Naive B cell (primary cell): ENCODE results near the gene ARL8A. TPM values are rescaled to one million over a fixed set of nuclear protein-coding genes. Genes with fewer than 3 reads are reported as not detected.
A peak's percentile ranks its signal among the peaks of the same experiment; 100 is the strongest.
"Not testable (repeated sequence)": the region's sequence is repeated elsewhere in the genome, so short reads cannot be mapped to it uniquely, and the experiment has no call there.

Experiments
- ATAC-seq, 2 donors: fragments of 150-1000 bp; cut with Tn5 transposase; 2 replicates each; pipeline ENCODE4 v1.10.0; 2021; ENCODE audit warnings: low read depth in 2 of 2, mild to moderate bottlenecking in 2 of 2, moderate library complexity in 2 of 2
- DNase-seq: peaks from one replicate; pipeline ENCODE4 v3.0.0; 2022
- H3K27ac Mint-ChIP-seq, 6 donors: one replicate each; pipeline ENCODE4 v1.8.0; 2020 to 2022; ENCODE audit warnings: mild to moderate bottlenecking in 6 of 6, mixed read lengths in 6 of 6, moderate library complexity in 5 of 6, inconsistent platforms in 2 of 6
- H3K27me3 Mint-ChIP-seq, 3 donors: one replicate each; pipeline ENCODE4 v1.8.0; 2021 to 2022; ENCODE audit warnings: mixed read lengths in 3 of 3, mild to moderate bottlenecking in 1 of 3
- H3K36me3 Mint-ChIP-seq, 2 donors: one replicate each; pipeline ENCODE4 v1.8.0; 2020 to 2022; ENCODE audit warnings: mixed read lengths in 2 of 2, inconsistent platforms in 1 of 2, mild to moderate bottlenecking in 1 of 2
- H3K4me1 Mint-ChIP-seq, 3 donors: one replicate each; pipeline ENCODE4 v1.8.0; 2020 to 2022; ENCODE audit warnings: mixed read lengths in 3 of 3, inconsistent platforms in 1 of 3, mild to moderate bottlenecking in 1 of 3, moderate library complexity in 1 of 3
- H3K4me3 Mint-ChIP-seq, 8 donors: one replicate each; pipeline ENCODE4 v1.8.0; 2020 to 2022; ENCODE audit warnings: mild to moderate bottlenecking in 8 of 8, mixed read lengths in 8 of 8, moderate library complexity in 8 of 8, inconsistent platforms in 2 of 8
- H3K9me3 Mint-ChIP-seq, 7 donors: one replicate each; pipeline ENCODE4 v1.8.0; 2020 to 2022; ENCODE audit warnings: mixed read lengths in 7 of 7, mild to moderate bottlenecking in 5 of 7, inconsistent platforms in 2 of 7, moderate library complexity in 1 of 7
- polyA plus RNA-seq, 6 donors: library from polyadenylated mRNA; unstranded; fragments of 300-500 nt; fragmentation: Illumina TruSeq; gene quantifications; one replicate each; pipeline ENCODE4 v1.2.3, GENCODE V29; 2021; ENCODE audit warnings: low read depth in 6 of 6

The ARL8A gene
- 10 to 100 TPM in 5 of 6 donors, 1 to 10 TPM in 1; 7.3 to 18.0 (median 11.7) TPM for polyA plus RNA-seq

DNA sequence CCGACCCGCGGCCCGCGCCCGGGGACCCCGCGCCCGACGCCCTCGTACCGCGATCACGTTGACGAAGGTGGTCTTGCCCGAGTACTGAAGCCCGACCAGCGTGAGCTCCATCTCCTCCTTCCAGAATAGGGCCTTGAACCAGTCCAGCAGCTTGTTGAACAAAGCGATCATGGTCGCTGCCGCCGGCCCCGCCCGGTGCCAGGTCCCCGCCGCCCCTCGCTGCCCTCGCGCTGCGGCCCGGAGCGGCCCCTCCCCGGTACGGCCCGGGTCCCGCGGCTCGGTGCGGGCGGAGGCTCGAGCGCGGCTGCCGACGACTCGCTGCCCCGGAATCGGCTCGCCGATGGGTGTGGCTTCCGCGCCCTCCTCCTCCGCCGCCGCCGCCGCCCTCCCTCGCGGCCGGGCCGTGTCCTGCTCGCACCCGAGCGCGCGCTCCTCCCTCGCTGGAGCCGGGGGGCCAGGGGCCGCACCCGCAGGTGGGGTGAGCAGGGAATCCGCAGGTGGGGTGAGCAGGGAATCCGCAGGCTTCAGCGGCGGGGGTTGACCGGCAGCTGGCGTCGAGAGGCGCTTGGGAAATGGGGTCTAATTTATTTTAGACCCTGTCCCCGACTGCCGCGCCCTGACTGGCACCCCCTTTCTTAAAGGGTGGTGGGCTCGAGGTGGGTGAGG, at the start of gene ARL8A:
Gene ARL8A, minus strand, starts transcription at position 336 of the 666 bp plus-strand sequence. Its CDS starts 165 bp downstream, at position 171.
- H3K4me1 Mint-ChIP-seq, result peaks cover 19 to 61% (median 43%) of the 10 kb centered on the region in 3 donors
- DNase-seq (peak; percentile 67), ATAC-seq (peak; percentile 68 to 70)
- no peaks in the 10 kb centered on the region for H3K36me3 Mint-ChIP-seq
- H3K27me3 Mint-ChIP-seq, result no peaks in the 10 kb centered on the region
- peak within 1 kb of the TSS; percentile 95 to 99 (median 96) for H3K4me3 Mint-ChIP-seq
- H3K9me3 Mint-ChIP-seq, result no peaks in the 10 kb centered on the region
- H3K27ac Mint-ChIP-seq, result peak within 1 kb of the TSS; percentile 89 to 98 (median 93)

DNA sequence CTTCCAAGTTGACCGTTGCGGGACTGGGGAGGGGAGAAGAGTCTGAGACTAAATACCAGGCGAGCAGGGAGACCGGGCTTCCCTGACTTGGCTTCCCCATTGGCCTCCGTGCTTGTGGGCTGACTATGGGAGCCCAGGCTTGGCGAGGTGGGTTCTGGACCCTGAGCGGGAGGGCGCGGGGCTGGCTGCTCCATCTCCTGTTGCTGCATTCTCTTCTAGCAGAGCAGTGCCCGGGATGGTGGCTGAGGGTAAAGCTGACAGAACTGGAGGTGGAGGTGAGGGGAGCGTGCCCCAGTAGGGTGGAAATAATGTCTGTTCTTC, 49.8 kb upstream of the ARL8A start:
- no peak for ATAC-seq
- H3K27me3 Mint-ChIP-seq, result peaks cover 34 to 76% (median 61%) of the 10 kb centered on the region in 3 donors
- DNase-seq, result no peak
- peak overlapping the region in 1 of 6 donors; percentile 86 for H3K27ac Mint-ChIP-seq
- peak overlapping the region in 4 of 8 donors; percentile 34 to 86 (median 60) for H3K4me3 Mint-ChIP-seq
- H3K9me3 Mint-ChIP-seq, result no peaks in the 10 kb centered on the region
- peaks cover 16 to 19% (median 19%) of the 10 kb centered on the region in 3 donors for H3K4me1 Mint-ChIP-seq
- H3K36me3 Mint-ChIP-seq, result no peaks in the 10 kb centered on the region

DNA sequence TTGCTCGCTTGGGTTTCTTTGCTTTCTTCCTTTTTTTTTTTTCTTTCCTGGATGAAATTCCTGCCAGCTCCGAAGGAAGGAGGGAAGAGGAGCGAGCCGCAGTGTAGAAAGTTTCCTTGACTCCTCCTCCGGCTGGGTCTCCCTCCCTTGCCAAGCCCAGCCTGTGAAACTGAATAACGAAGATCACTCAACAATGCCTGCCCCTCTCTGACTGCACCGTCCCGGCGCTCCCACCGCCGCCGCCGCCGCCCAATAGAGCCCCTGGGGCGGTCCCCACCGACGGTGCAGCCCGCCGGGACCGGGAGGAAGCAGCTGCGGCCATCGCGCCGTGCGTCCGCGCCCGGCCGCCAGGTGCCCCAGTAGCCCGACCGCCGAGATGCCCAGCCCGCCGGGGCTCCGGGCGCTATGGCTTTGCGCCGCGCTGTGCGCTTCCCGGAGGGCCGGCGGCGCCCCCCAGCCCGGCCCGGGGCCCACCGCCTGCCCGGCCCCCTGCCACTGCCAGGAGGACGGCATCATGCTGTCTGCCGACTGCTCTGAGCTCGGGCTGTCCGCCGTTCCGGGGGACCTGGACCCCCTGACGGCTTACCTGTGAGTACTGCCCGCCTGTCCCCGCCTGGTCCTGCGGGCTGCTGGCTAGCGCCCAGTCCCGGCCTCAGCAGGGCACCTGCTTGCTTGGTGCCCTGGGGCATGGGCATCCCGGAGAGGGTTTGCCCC, 49.2 kb upstream of the ARL8A start, which contains the start of gene LGR6:
Gene LGR6, plus strand, starts transcription at position 186 of the 714 bp plus-strand sequence. Its CDS starts 191 bp downstream, at position 377.
- H3K27me3 Mint-ChIP-seq, result peaks cover 34 to 70% (median 56%) of the 10 kb centered on the region in 3 donors
- H3K36me3 Mint-ChIP-seq, result no peaks in the 10 kb centered on the region
- H3K27ac Mint-ChIP-seq, result peak within 1 kb of the TSS in 1 of 6 donors; percentile 86
- no peaks in the 10 kb centered on the region for H3K9me3 Mint-ChIP-seq
- peaks cover 11 to 19% (median 19%) of the 10 kb centered on the region in 3 donors for H3K4me1 Mint-ChIP-seq
- H3K4me3 Mint-ChIP-seq, result peak within 1 kb of the TSS in 6 of 8 donors; percentile 54 to 90 (median 72)
- DNase-seq (peak; percentile 15), ATAC-seq (peak; percentile 43 to 46)

DNA sequence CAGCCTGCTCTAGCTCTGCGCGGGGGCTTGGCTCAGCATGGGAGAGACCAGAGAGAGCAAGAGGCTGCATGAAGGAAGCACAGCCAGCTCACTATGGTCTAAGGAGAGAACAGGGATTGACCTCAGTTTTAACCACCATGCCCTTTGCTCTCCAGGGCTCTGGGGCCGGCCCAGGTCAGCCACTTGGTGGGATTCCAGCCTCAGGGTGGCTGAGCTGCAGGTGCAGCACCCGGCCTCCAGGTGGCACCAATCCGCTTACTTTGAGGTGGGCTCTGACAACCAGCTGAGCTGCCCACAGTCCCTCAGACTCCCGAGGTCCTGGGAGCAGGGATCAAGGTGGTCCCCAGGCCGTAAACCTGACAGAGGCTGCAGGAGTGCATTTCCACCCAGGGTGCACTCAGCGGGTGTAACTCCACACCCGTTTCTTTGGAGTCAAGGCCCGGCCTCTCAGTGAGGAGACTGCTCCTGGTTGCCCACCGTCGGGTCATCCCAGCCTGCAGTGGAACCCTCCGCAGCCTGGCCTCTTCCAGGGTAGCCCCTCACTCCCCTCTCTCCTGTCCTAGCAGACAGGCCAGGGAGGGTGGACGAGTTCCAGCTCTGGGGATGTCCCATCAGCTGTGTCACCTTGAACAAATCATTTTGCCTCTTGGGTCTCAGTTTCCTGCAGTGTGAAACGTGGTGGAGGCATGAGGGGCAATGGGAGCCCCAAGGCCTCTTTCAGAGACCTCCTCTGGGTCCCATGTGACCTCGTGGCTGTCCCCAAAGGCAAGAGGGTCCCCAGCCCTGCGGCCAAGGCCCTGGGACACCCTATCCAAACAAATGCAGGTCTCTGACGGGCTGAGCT, 48.5 kb upstream of the ARL8A start:
- Mint-ChIP-seq H3K4me1 (peaks cover 13 to 20% (median 15%) of the 10 kb centered on the region in 3 donors), H3K4me3 (peak overlapping the region in 6 of 8 donors; percentile 54 to 90 (median 67)), H3K27me3 (peaks cover 28 to 66% (median 49%) of the 10 kb centered on the region in 3 donors)

DNA sequence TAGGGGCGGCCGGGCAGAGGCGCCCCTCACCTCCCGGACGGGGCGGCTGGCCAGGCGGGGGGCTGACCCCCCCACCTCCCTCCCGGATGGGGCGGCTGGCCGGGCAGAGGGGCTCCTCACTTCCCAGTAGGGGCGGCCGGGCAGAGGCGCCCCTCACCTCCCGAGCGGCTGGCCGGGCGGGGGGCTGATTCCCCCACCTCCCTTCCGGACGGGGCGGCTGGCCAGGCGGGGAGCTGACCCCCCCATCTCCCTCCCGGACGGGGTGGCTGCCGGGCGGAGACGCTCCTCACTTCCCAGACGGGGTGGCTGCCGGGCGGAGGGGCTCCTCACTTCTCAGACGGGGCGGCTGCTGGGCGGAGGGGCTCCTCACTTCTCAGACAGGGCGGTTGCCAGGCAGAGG, 46.9 kb upstream of the ARL8A start:
- H3K36me3 Mint-ChIP-seq, ATAC-seq, H3K9me3 Mint-ChIP-seq, H3K27ac Mint-ChIP-seq, H3K4me3 Mint-ChIP-seq, DNase-seq: not testable (repeated sequence)
- Mint-ChIP-seq H3K4me1 (peaks cover 13 to 25% (median 15%) of the 10 kb centered on the region in 3 donors), H3K27me3 (peaks cover 17 to 69% (median 55%) of the 10 kb centered on the region in 3 donors)

More for the DNA sequence above, 48.5 kb upstream of the ARL8A start:
- no peaks in the 10 kb centered on the region for H3K9me3 Mint-ChIP-seq
- no peak overlapping the region for H3K27ac Mint-ChIP-seq
- peak; percentile 54 to 65 for ATAC-seq
- peak; percentile 56 for DNase-seq
- no peaks in the 10 kb centered on the region for H3K36me3 Mint-ChIP-seq

DNA sequence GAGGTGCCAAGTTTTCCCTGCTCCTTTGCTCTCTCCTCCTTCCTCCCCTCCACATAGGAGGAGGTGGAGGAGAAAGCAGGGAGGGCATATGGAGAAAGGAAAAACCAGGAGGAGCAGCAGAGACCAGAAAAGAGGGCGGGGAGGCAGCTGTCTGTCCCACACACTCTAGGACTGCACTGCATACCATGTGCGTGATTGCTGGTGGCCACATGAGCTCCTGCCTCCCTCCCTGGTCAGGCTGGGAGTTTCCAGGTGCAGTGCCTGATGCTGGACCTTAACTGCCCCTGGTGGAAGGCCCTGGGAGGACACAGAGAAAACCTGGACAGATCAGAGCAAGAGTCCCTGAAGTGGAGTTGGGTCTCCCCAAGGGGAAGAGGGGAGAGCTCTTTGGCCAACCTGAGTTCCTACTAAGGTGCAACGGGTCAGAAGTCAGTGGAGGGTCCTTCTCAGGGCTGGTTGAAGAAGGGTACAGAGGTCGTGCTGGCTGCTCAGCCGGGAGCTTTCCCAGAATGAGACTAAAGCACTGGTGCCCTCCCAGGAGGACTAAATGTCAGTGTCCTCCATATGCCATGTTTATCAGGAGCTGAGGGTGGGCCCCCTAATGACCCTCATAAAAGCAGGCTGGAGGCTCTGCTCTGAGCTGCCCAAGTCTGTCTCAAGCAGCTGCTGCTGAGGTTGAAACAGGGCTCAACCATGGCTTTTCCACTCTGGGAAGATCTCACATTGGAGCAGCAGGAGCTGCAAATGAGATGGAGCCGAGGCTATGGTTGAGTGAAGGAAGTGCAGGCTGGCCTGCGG, 45.6 kb upstream of the ARL8A start:
- H3K27ac Mint-ChIP-seq, result peak overlapping the region in 2 of 6 donors; percentile 25 to 67
- DNase-seq, result no peak
- H3K9me3 Mint-ChIP-seq, result no peaks in the 10 kb centered on the region
- H3K36me3 Mint-ChIP-seq, result no peaks in the 10 kb centered on the region
- ATAC-seq, result no peak
- no peak overlapping the region for H3K4me3 Mint-ChIP-seq
- H3K27me3 Mint-ChIP-seq, result peaks cover 5 to 68% (median 53%) of the 10 kb centered on the region in 3 donors
- H3K4me1 Mint-ChIP-seq, result peaks cover 13 to 22% (median 15%) of the 10 kb centered on the region in 3 donors

DNA sequence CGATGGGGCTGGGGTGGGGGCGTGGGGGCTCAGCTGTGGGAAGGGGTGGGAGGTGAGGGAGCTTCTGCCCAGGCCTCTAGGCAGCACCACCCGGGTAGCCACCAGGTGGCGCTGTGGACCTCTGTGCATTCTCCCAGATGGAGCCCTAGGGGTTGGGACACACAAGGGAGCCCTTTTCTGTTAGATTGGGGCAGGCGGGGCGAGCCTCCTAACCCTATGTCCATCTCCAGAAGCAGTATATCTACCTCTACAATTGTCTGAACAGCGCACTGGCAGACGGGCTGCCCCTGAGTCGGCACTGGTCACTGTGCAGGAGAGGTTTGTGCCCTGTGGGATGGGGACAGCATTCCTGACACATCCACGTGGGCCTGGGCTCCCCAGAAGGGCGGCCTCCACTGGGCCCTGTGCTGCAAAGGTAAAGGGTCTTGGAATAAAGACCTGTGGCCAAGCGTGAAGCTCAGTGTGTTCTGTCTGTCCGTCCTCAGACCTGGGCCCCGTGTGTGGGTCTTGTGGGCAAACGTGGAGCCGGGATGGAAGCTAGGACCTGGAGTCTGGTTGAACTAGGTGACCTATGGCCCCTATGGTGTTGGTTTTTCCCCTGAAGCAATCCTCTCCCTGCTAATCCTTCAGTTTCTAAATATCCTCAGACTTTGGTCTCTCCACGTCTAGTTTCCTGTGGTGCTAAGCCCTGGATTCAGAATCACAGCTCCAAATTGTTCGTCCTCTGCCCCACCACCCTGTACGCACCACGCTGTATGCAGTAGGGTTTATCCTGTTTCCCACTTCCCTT, 44.7 kb upstream of the ARL8A start:
- DNase-seq, result peak; percentile 70

DNA sequence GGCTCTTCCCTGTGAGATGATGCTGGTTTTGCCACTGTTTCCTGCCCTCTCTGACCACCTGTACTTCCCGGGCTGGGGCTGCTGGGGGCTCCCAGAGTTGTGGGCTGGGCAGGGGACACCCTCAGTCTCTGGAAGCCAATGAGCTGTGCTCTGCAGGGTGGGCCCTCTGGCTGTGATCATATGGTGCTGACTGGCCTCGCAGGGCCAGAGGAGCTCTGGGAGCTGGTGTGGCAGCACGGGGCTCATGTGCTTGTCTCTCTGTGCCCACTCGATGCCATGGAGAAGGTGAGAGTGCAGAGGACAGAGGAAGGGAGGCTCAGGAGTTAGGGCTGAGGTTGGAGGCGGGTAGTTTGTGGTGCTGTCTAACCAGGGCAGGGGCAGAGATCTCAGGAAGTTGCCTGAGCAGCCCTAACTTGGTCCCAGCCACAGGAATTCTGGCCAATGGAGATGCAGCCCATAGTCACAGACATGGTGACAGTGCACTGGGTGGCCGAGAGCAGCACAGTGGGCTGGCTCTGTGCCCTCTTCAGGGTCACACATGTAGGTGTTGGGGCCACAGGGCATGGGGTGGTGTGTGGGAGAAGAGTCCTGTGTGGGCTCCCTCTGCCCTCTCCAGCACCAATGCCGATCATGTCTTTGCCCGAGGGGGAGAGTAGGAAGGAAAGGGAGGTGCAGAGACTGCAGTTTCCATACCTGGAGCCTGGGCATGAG, 43.3 kb upstream of the ARL8A start:
- Mint-ChIP-seq H3K9me3 (no peaks in the 10 kb centered on the region), H3K4me3 (no peak overlapping the region)

More for the DNA sequence above, 44.7 kb upstream of the ARL8A start:
- H3K36me3 Mint-ChIP-seq, result no peaks in the 10 kb centered on the region
- peak; percentile 68 to 70 for ATAC-seq
- no peaks in the 10 kb centered on the region for H3K9me3 Mint-ChIP-seq
- peaks cover 5 to 67% (median 53%) of the 10 kb centered on the region in 3 donors for H3K27me3 Mint-ChIP-seq
- H3K27ac Mint-ChIP-seq, result no peak overlapping the region
- peaks cover 12 to 17% (median 12%) of the 10 kb centered on the region in 3 donors for H3K4me1 Mint-ChIP-seq
- H3K4me3 Mint-ChIP-seq, result no peak overlapping the region

DNA sequence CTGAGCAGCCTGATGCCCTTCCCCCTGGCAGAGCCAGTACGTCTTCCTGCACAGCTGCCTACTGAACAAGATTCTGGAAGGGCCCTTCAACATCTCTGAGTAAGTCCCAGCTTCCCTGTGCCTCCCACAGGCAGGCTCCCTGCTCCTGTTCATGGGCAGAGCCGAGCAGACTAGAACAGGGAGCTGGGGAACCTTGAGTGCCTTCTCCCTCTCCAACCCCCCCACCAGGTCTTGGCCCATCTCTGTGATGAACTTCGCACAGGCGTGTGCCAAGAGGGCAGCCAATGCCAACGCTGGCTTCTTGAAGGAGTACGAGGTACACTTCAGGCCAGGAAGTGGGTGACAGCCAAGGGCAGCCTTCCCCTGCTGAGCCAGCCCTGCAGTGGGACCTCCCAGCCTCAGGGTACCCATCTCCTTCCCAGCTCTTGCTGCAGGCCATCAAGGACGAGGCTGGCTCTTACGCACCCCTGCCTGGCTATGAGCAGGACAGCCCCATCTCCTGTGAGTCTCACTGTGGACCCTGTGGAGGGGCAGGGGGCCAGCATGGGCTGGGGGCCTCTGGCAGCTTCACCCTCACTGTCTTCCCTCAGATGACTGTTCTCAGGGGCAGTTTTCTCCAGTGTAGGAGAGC, 42.6 kb upstream of the ARL8A start:
- H3K27ac Mint-ChIP-seq, result no peak overlapping the region
- DNase-seq (no peak), ATAC-seq (no peak)
- H3K4me3 Mint-ChIP-seq, result no peak overlapping the region
- H3K36me3 Mint-ChIP-seq, result no peaks in the 10 kb centered on the region
- H3K4me1 Mint-ChIP-seq, result peaks cover 10 to 13% (median 10%) of the 10 kb centered on the region in 3 donors
- peaks cover 11 to 58% (median 57%) of the 10 kb centered on the region in 3 donors for H3K27me3 Mint-ChIP-seq
- H3K9me3 Mint-ChIP-seq, result no peaks in the 10 kb centered on the region

More for the DNA sequence above, 43.3 kb upstream of the ARL8A start:
- ATAC-seq (no peak), DNase-seq (no peak)
- Mint-ChIP-seq H3K27ac (no peak overlapping the region), H3K36me3 (no peaks in the 10 kb centered on the region), H3K27me3 (peaks cover 11 to 62% (median 57%) of the 10 kb centered on the region in 3 donors), H3K4me1 (peaks cover 10 to 13% (median 13%) of the 10 kb centered on the region in 3 donors)

DNA sequence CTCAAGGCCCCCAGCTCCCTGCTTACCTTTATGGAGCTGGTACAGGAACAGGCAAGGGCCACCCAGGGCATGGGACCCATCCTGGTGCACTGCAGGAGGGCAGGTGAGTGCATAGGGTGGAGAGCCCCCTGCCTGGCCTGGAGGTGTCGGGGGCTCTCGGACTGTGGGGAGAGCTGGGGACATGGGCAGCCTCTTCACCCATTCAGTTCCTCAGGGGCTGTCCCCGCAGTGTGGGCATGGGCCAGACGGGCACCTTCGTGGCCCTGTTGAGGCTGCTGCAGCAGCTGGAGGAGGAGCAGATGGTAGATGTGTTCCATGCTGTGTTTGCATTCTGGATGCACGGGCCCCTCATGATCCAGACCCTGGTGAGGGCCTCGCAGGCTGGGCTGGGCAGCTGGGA, 41.8 kb upstream of the ARL8A start:
- no peaks in the 10 kb centered on the region for H3K9me3 Mint-ChIP-seq
- no peak overlapping the region for H3K27ac Mint-ChIP-seq
- no peak for DNase-seq
- no peaks in the 10 kb centered on the region for H3K36me3 Mint-ChIP-seq
- H3K4me3 Mint-ChIP-seq, result no peak overlapping the region
- H3K27me3 Mint-ChIP-seq, result peaks cover 14 to 66% (median 62%) of the 10 kb centered on the region in 3 donors
- peaks cover 10 to 13% (median 10%) of the 10 kb centered on the region in 3 donors for H3K4me1 Mint-ChIP-seq
- no peak for ATAC-seq
